GM23338 (cell line): Measurements from ENCODE around the gene SOAT1. TPM values are rescaled to one million over a fixed set of nuclear protein-coding genes. Genes with fewer than 3 reads are reported as not detected.

Experiments
- ATAC-seq: fragments of 200-7000 bp; cut with Tn5 transposase; 3 replicates; pipeline ENCODE4 v1.9.1; 2020
- DNase-seq: peaks from one replicate; pipeline ENCODE4 v3.0.0-alpha.2; 2015; ENCODE audit warnings: low spot score
- H2AFZ ChIP-seq: fragments of 200-600 bp; sonication (generic); 2 replicates; pipeline ENCODE4 v1.8.0; 2016; ENCODE audit warnings: antibody characterized with exemption, mild to moderate bottlenecking, moderate library complexity
- H3F3A ChIP-seq: fragments of 200-600 bp; sonication (generic); replicated peaks from 2 replicates; pipeline ENCODE4 v1.8.0; 2017; ENCODE audit warnings: antibody characterized with exemption, mixed run types, low read depth
- H3K27ac ChIP-seq: fragments of 200-600 bp; sonication (generic); 2 replicates; pipeline ENCODE4 v1.6.1; 2016; ENCODE audit warnings: low read depth
- H3K27me3 ChIP-seq: fragments of 200-600 bp; sonication (generic); 2 replicates; pipeline ENCODE4 v1.8.0; 2016; ENCODE audit warnings: mild to moderate bottlenecking, mixed run types, moderate library complexity; ENCODE audit not compliant: insufficient read depth
- H3K36me3 ChIP-seq: fragments of 200-600 bp; sonication (generic); 2 replicates; pipeline ENCODE4 v1.8.0; 2016; ENCODE audit warnings: mild to moderate bottlenecking; ENCODE audit not compliant: insufficient read depth
- H3K4me1 ChIP-seq: fragments of 200-600 bp; sonication (generic); 2 replicates; pipeline ENCODE4 v1.8.0; 2016; ENCODE audit warnings: mild to moderate bottlenecking, moderate library complexity; ENCODE audit not compliant: insufficient read depth
- H3K4me2 ChIP-seq: fragments of 200-600 bp; sonication (generic); 2 replicates; pipeline ENCODE4 v1.7.1; 2017; ENCODE audit warnings: mixed run types
- H3K4me3 ChIP-seq: fragments of 200-600 bp; sonication (generic); 2 replicates; pipeline ENCODE4 v1.6.1; 2016; ENCODE audit warnings: mixed run types
- H3K79me2 ChIP-seq: fragments of 200-600 bp; sonication (generic); replicated peaks from 2 replicates; pipeline ENCODE4 v1.8.0; 2017; ENCODE audit warnings: mild to moderate bottlenecking; ENCODE audit not compliant: insufficient read depth
- H3K9me2 ChIP-seq: fragments of 200-600 bp; sonication (generic); 2 replicates; pipeline ENCODE4 v1.8.0; 2017; ENCODE audit not compliant: insufficient read depth
- H4K20me1 ChIP-seq: fragments of 200-600 bp; sonication (generic); replicated peaks from 2 replicates; pipeline ENCODE4 v1.8.0; 2017; ENCODE audit warnings: mild to moderate bottlenecking; ENCODE audit not compliant: insufficient read depth
- H3K27ac Mint-ChIP-seq: 2 replicates; pipeline ENCODE4 v1.8.0; 2020; ENCODE audit warnings: inconsistent platforms, mild to moderate bottlenecking, moderate library complexity, mixed read lengths
- H3K27me3 Mint-ChIP-seq: 3 replicates; pipeline ENCODE4 v1.8.0; 2022; ENCODE audit warnings: low read depth, mild to moderate bottlenecking, moderate library complexity, mixed read lengths, inconsistent platforms; ENCODE audit not compliant: insufficient read depth, poor library complexity
- H3K36me3 Mint-ChIP-seq: 3 replicates; pipeline ENCODE4 v1.8.0; 2021; ENCODE audit warnings: low read depth, mild to moderate bottlenecking, inconsistent platforms, moderate library complexity, mixed read lengths
- H3K4me1 Mint-ChIP-seq: 3 replicates; pipeline ENCODE4 v1.8.0; 2020; ENCODE audit warnings: mild to moderate bottlenecking, inconsistent platforms, mixed read lengths
- H3K4me3 Mint-ChIP-seq: 3 replicates; pipeline ENCODE4 v1.8.0; 2021; ENCODE audit warnings: moderate library complexity, mild to moderate bottlenecking, inconsistent platforms, mixed read lengths
- H3K9me3 Mint-ChIP-seq: 3 replicates; pipeline ENCODE4 v1.8.0; 2020; ENCODE audit warnings: moderate library complexity, mild to moderate bottlenecking, inconsistent platforms, mixed read lengths
- CREB1 ChIP-seq: fragments of 250-450 bp; sonication (Bioruptor Pico); IDR thresholded peaks from 2 replicates; pipeline ENCODE4 v1.5.0; 2020; ENCODE audit warnings: low read depth, mild to moderate bottlenecking, moderate library complexity
- CTCF ChIP-seq, 2 experiments: fragments of 200-600 bp in 1 of 2; sonication (generic) in 1 of 2; conservative IDR thresholded peaks; 2 replicates each; pipeline versions ENCODE4 v1.5.1 to v1.6.1; 2016 to 2017; ENCODE audit warnings: antibody characterized with exemption in 2 of 2, low read depth in 2 of 2, mild to moderate bottlenecking in 2 of 2, moderate library complexity in 1 of 2
- ETS1 ChIP-seq: IDR thresholded peaks from 2 replicates; pipeline ENCODE4 v1.6.1; 2016; ENCODE audit warnings: antibody characterized with exemption
- EZH2 ChIP-seq: fragments of 200-600 bp; sonication (generic); IDR thresholded peaks from one replicate; pipeline ENCODE4 v1.8.0; 2017; ENCODE audit warnings: antibody characterized with exemption, mild to moderate bottlenecking, low read depth; ENCODE audit not compliant: unreplicated experiment
- EZH2phosphoT487 ChIP-seq: fragments of 200-600 bp; sonication (generic); IDR thresholded peaks from one replicate; pipeline ENCODE4 v1.8.1; 2018; ENCODE audit warnings: antibody characterized with exemption; ENCODE audit not compliant: unreplicated experiment
- JUNB ChIP-seq: IDR thresholded peaks from one replicate; pipeline ENCODE4 v1.6.1; 2016; ENCODE audit warnings: antibody characterized with exemption; ENCODE audit not compliant: unreplicated experiment
- NANOG ChIP-seq: IDR thresholded peaks from 2 replicates; pipeline ENCODE4 v1.6.1; 2016; ENCODE audit warnings: antibody characterized with exemption, borderline replicate concordance
- POLR2AphosphoS5 ChIP-seq: IDR thresholded peaks from 2 replicates; pipeline ENCODE4 v1.6.1; 2016; ENCODE audit warnings: antibody characterized with exemption, low read depth
- REST ChIP-seq: IDR thresholded peaks from one replicate; pipeline ENCODE4 v1.6.1; 2018; ENCODE audit warnings: antibody characterized with exemption; ENCODE audit not compliant: unreplicated experiment
- STAT1 ChIP-seq: IDR thresholded peaks from one replicate; pipeline ENCODE4 v1.6.1; 2016; ENCODE audit warnings: antibody characterized with exemption; ENCODE audit not compliant: unreplicated experiment
- ZNF114 ChIP-seq: fragments of 250-450 bp; sonication (Bioruptor Pico); IDR thresholded peaks from 2 replicates; pipeline ENCODE4 v1.5.0; 2020; ENCODE audit warnings: mild to moderate bottlenecking, moderate library complexity
- ZNF331 ChIP-seq: fragments of 250-450 bp; sonication (Bioruptor Pico); IDR thresholded peaks from 2 replicates; pipeline ENCODE4 v1.5.0; 2020; ENCODE audit warnings: low read depth, mild to moderate bottlenecking, moderate library complexity
- ZNF462 ChIP-seq: fragments of 250-450 bp; sonication (Bioruptor Pico); IDR thresholded peaks from 2 replicates; pipeline ENCODE4 v1.5.0; 2020; ENCODE audit warnings: mild to moderate bottlenecking, moderate library complexity
- polyA plus RNA-seq: library from polyadenylated mRNA; unstranded; fragments of >200 nt; fragmentation: Nextera tagmentation; extraction: Ambion mirVana; gene quantifications from 2 replicates; pipeline ENCODE4 v1.2.1, GENCODE V29; 2016
- total RNA-seq: library from RNA; depleted of rRNA; stranded (reverse); fragments of >200 nt; shearing (Covaris generic); gene quantifications from 2 replicates; pipeline ENCODE4 v1.2.3, GENCODE V29; 2014

The SOAT1 gene
- total and polyA plus RNA-seq, 2 experiments from 2014 or later: 1.3 to 2.6 TPM

GRCh38 chr1:179288977-179289376 lies 4.6 kb upstream of the SOAT1 start:
- Mint-ChIP-seq H3K36me3 (no peaks in the 10 kb centered on the region), H3K27ac (no peak overlapping the region), H3K27me3 (peaks cover 30% of the 10 kb centered on the region), H3K9me3 (no peaks in the 10 kb centered on the region), H3K4me1 (no peaks in the 10 kb centered on the region), H3K4me3 (no peak overlapping the region)
- DNase-seq: no peak
- no peak for ATAC-seq
- no peak overlapping the region for H3K27ac ChIP-seq
- no peaks in the 10 kb centered on the region for H3K36me3 ChIP-seq
- H3K4me3 ChIP-seq: no peak overlapping the region
- no peaks in the 10 kb centered on the region; the same call in 1 of the 2 replicates for H3F3A ChIP-seq
- H3K4me2 ChIP-seq: no peak overlapping the region
- peaks cover 29% of the 10 kb centered on the region for H3K27me3 ChIP-seq
- H3K4me1 ChIP-seq: 0 out of 2 replicates have a peak, but pooled peaks cover 3% of the 10 kb centered on the region
- no peaks in the 10 kb centered on the region for H4K20me1 ChIP-seq
- TF ChIP-seq JUNB (no peak), CTCF (conservative IDR thresholded peaks at IDR 0.05; ENCODE audit: low read depth in 2 of 2) (no peak), ZNF114 (no peak), NANOG (no peak), POLR2AphosphoS5 (no peak), ETS1 (no peak), ZNF331 (CRISPR knock-in tag) (no peak), EZH2 (no peak), CREB1 (CRISPR knock-in tag) (no peak), ZNF462 (CRISPR knock-in tag) (no peak), EZH2phosphoT487 (no peak), STAT1 (no peak), REST (no peak)
- no peaks in the 10 kb centered on the region for H3K9me2 ChIP-seq
- no peak overlapping the region for H2AFZ ChIP-seq
- H3K79me2 ChIP-seq: no peaks in the 10 kb centered on the region
